ENCODE data around the gene SVBP.
"Not testable (repeated sequence)": the region's sequence is repeated elsewhere in the genome, so short reads cannot be mapped to it uniquely, and the experiment has no call there.

The SVBP gene

GRCh38 chr1:42824481-42825035 is 7.4 kb upstream of the SVBP start:
- Histone ChIP-seq H3K27me3 (ENCODE audit: control insufficient read depth in 1 of 2, insufficient read depth in 2 of 2, low read length in 2 of 2) (no peaks in the 10 kb centered on the region), H3K4me3 (ENCODE audit: low read length in 2 of 2) (no peak overlapping the region), H3K9ac (ENCODE audit: low read length in 2 of 2) (no peak overlapping the region), H3K27ac (ENCODE audit: low read length) (no peak overlapping the region), H3K9me3 (ENCODE audit: control insufficient read depth in 2 of 2, low read length in 2 of 2) (no peaks in the 10 kb centered on the region), H3K36me3 (ENCODE audit: control insufficient read depth in 2 of 2, insufficient read depth in 2 of 2, low read length in 2 of 2) (peaks cover 3 to 4% of the 10 kb centered on the region in 2 donors), H3K4me1 (ENCODE audit: control insufficient read depth, insufficient read depth, low read length) (no peaks in the 10 kb centered on the region)

- H3K4me1 ChIP-seq (ENCODE audit: control insufficient read depth, insufficient read depth, low read length) = peaks cover under 1% of the 10 kb centered on the region
- H3K36me3 ChIP-seq (ENCODE audit: control insufficient read depth in 2 of 2, insufficient read depth in 2 of 2, low read length in 2 of 2) = peaks cover 0 to 3% of the 10 kb centered on the region in 2 donors
- no peak overlapping the region for H3K9ac ChIP-seq (ENCODE audit: low read length in 2 of 2)
- no peak overlapping the region for H3K4me3 ChIP-seq (ENCODE audit: low read length in 2 of 2)
- H3K27me3 ChIP-seq (ENCODE audit: control insufficient read depth in 1 of 2, insufficient read depth in 2 of 2, low read length in 2 of 2) = no peaks in the 10 kb centered on the region
- H3K27ac ChIP-seq (ENCODE audit: low read length) = no peak overlapping the region
- H3K9me3 ChIP-seq (ENCODE audit: control insufficient read depth in 2 of 2, low read length in 2 of 2) = no peaks in the 10 kb centered on the region
Measured at GRCh38 chr1:42822800-42823392, 5.7 kb upstream of the SVBP start.

GRCh38 chr1:42821690-42822089 is 4.5 kb upstream of the SVBP start:
- no peak overlapping the region for H3K27ac ChIP-seq (ENCODE audit: low read length)
- H3K9ac ChIP-seq (ENCODE audit: low read length in 2 of 2) = no peak overlapping the region
- no peaks in the 10 kb centered on the region for H3K27me3 ChIP-seq (ENCODE audit: control insufficient read depth in 1 of 2, insufficient read depth in 2 of 2, low read length in 2 of 2)
- peaks cover 0 to 3% of the 10 kb centered on the region in 2 donors for H3K36me3 ChIP-seq (ENCODE audit: control insufficient read depth in 2 of 2, insufficient read depth in 2 of 2, low read length in 2 of 2)
- peaks cover 3% of the 10 kb centered on the region for H3K4me1 ChIP-seq (ENCODE audit: control insufficient read depth, insufficient read depth, low read length)
- no peaks in the 10 kb centered on the region for H3K9me3 ChIP-seq (ENCODE audit: control insufficient read depth in 2 of 2, low read length in 2 of 2)
- no peak overlapping the region for H3K4me3 ChIP-seq (ENCODE audit: low read length in 2 of 2)

- H3K27ac ChIP-seq (ENCODE audit: low read length) = no peak overlapping the region
- H3K36me3 ChIP-seq (ENCODE audit: control insufficient read depth in 2 of 2, insufficient read depth in 2 of 2, low read length in 2 of 2) = peaks cover 0 to 3% of the 10 kb centered on the region in 2 donors
- no peak overlapping the region for H3K4me3 ChIP-seq (ENCODE audit: low read length in 2 of 2)
- H3K9me3 ChIP-seq (ENCODE audit: control insufficient read depth in 2 of 2, low read length in 2 of 2) = no peaks in the 10 kb centered on the region
- peaks cover 8% of the 10 kb centered on the region for H3K4me1 ChIP-seq (ENCODE audit: control insufficient read depth, insufficient read depth, low read length)
- no peaks in the 10 kb centered on the region for H3K27me3 ChIP-seq (ENCODE audit: control insufficient read depth in 1 of 2, insufficient read depth in 2 of 2, low read length in 2 of 2)
- H3K9ac ChIP-seq (ENCODE audit: low read length in 2 of 2) = no peak overlapping the region
Measured at GRCh38 chr1:42820813-42821212, 3.6 kb upstream of the SVBP start.

GRCh38 chr1:42817976-42818375 is 779 bp upstream of the SVBP start:
- Histone ChIP-seq H3K4me3 (ENCODE audit: low read length in 2 of 2) (peak overlapping the region; percentile 68 to 83), H3K27me3 (ENCODE audit: control insufficient read depth in 1 of 2, insufficient read depth in 2 of 2, low read length in 2 of 2) (no peaks in the 10 kb centered on the region), H3K9ac (ENCODE audit: low read length in 2 of 2) (peak overlapping the region in 1 of 2 donors; percentile 68), H3K27ac (ENCODE audit: low read length) (no peak overlapping the region), H3K36me3 (ENCODE audit: control insufficient read depth in 2 of 2, insufficient read depth in 2 of 2, low read length in 2 of 2) (peaks cover 5% of the 10 kb centered on the region in 2 donors), H3K9me3 (ENCODE audit: control insufficient read depth in 2 of 2, low read length in 2 of 2) (no peaks in the 10 kb centered on the region), H3K4me1 (ENCODE audit: control insufficient read depth, insufficient read depth, low read length) (peaks cover 9% of the 10 kb centered on the region)

- Histone ChIP-seq H3K4me3 (ENCODE audit: low read length in 2 of 2) (peak overlapping the region; percentile 68 to 83), H3K9ac (ENCODE audit: low read length in 2 of 2) (peak overlapping the region; percentile 3 to 68), H3K4me1 (ENCODE audit: control insufficient read depth, insufficient read depth, low read length) (peaks cover 9% of the 10 kb centered on the region), H3K27me3 (ENCODE audit: control insufficient read depth in 1 of 2, insufficient read depth in 2 of 2, low read length in 2 of 2) (no peaks in the 10 kb centered on the region), H3K27ac (ENCODE audit: low read length) (peak overlapping the region; percentile 90), H3K9me3 (ENCODE audit: control insufficient read depth in 2 of 2, low read length in 2 of 2) (no peaks in the 10 kb centered on the region), H3K36me3 (ENCODE audit: control insufficient read depth in 2 of 2, insufficient read depth in 2 of 2, low read length in 2 of 2) (peaks cover 5% of the 10 kb centered on the region in 2 donors)
Measured at GRCh38 chr1:42817440-42817767, 207 bp upstream of the SVBP start.

- Histone ChIP-seq H3K27ac (ENCODE audit: low read length) (peak overlapping the region; percentile 79), H3K9me3 (ENCODE audit: control insufficient read depth in 2 of 2, low read length in 2 of 2) (no peaks in the 10 kb centered on the region), H3K36me3 (ENCODE audit: control insufficient read depth in 2 of 2, insufficient read depth in 2 of 2, low read length in 2 of 2) (peaks cover 5 to 9% of the 10 kb centered on the region in 2 donors), H3K4me3 (ENCODE audit: low read length in 2 of 2) (peak overlapping the region; percentile 91 to 96), H3K9ac (ENCODE audit: low read length in 2 of 2) (peak overlapping the region; percentile 80 to 89), H3K27me3 (ENCODE audit: control insufficient read depth in 1 of 2, insufficient read depth in 2 of 2, low read length in 2 of 2) (no peaks in the 10 kb centered on the region), H3K4me1 (ENCODE audit: control insufficient read depth, insufficient read depth, low read length) (peaks cover 9% of the 10 kb centered on the region)
Measured at GRCh38 chr1:42815941-42816584, 1.1 kb downstream of the SVBP start.

- H3K36me3 ChIP-seq (ENCODE audit: control insufficient read depth in 2 of 2, insufficient read depth in 2 of 2, low read length in 2 of 2); H3K27me3 ChIP-seq (ENCODE audit: control insufficient read depth in 1 of 2, insufficient read depth in 2 of 2, low read length in 2 of 2); H3K4me3 ChIP-seq (ENCODE audit: low read length in 2 of 2); H3K9me3 ChIP-seq (ENCODE audit: control insufficient read depth in 2 of 2, low read length in 2 of 2); H3K9ac ChIP-seq (ENCODE audit: low read length in 2 of 2); H3K27ac ChIP-seq (ENCODE audit: low read length); H3K4me1 ChIP-seq (ENCODE audit: control insufficient read depth, insufficient read depth, low read length): not testable (repeated sequence)
Measured at GRCh38 chr1:42814815-42815214, 2.4 kb downstream of the SVBP start.

- H3K27ac ChIP-seq (ENCODE audit: low read length) = no peak overlapping the region
- H3K4me3 ChIP-seq (ENCODE audit: low read length in 2 of 2) = no peak overlapping the region
- H3K36me3 ChIP-seq (ENCODE audit: control insufficient read depth in 2 of 2, insufficient read depth in 2 of 2, low read length in 2 of 2) = peaks cover 3 to 9% of the 10 kb centered on the region in 2 donors
- H3K9me3 ChIP-seq (ENCODE audit: control insufficient read depth in 2 of 2, low read length in 2 of 2) = no peaks in the 10 kb centered on the region
- H3K4me1 ChIP-seq (ENCODE audit: control insufficient read depth, insufficient read depth, low read length) = peaks cover 2% of the 10 kb centered on the region
- no peaks in the 10 kb centered on the region for H3K27me3 ChIP-seq (ENCODE audit: control insufficient read depth in 1 of 2, insufficient read depth in 2 of 2, low read length in 2 of 2)
- no peak overlapping the region for H3K9ac ChIP-seq (ENCODE audit: low read length in 2 of 2)
Measured at GRCh38 chr1:42807056-42807668, 10.0 kb downstream of the SVBP start.

- Histone ChIP-seq H3K36me3 (ENCODE audit: control insufficient read depth in 2 of 2, insufficient read depth in 2 of 2, low read length in 2 of 2) (peaks cover 3 to 9% of the 10 kb centered on the region in 2 donors), H3K4me3 (ENCODE audit: low read length in 2 of 2) (no peak overlapping the region), H3K9me3 (ENCODE audit: control insufficient read depth in 2 of 2, low read length in 2 of 2) (no peaks in the 10 kb centered on the region), H3K4me1 (ENCODE audit: control insufficient read depth, insufficient read depth, low read length) (peaks cover 2% of the 10 kb centered on the region), H3K9ac (ENCODE audit: low read length in 2 of 2) (no peak overlapping the region), H3K27ac (ENCODE audit: low read length) (no peak overlapping the region), H3K27me3 (ENCODE audit: control insufficient read depth in 1 of 2, insufficient read depth in 2 of 2, low read length in 2 of 2) (no peaks in the 10 kb centered on the region)
Measured at GRCh38 chr1:42806593-42806992, 10.6 kb downstream of the SVBP start.

GRCh38 chr1:42806171-42806570 is 11.0 kb downstream of the SVBP start:
- H3K4me3 ChIP-seq (ENCODE audit: low read length in 2 of 2) = no peak overlapping the region
- peaks cover 3 to 6% of the 10 kb centered on the region in 2 donors for H3K36me3 ChIP-seq (ENCODE audit: control insufficient read depth in 2 of 2, insufficient read depth in 2 of 2, low read length in 2 of 2)
- no peaks in the 10 kb centered on the region for H3K27me3 ChIP-seq (ENCODE audit: control insufficient read depth in 1 of 2, insufficient read depth in 2 of 2, low read length in 2 of 2)
- H3K27ac ChIP-seq (ENCODE audit: low read length) = no peak overlapping the region
- no peaks in the 10 kb centered on the region for H3K9me3 ChIP-seq (ENCODE audit: control insufficient read depth in 2 of 2, low read length in 2 of 2)
- no peak overlapping the region for H3K9ac ChIP-seq (ENCODE audit: low read length in 2 of 2)
- H3K4me1 ChIP-seq (ENCODE audit: control insufficient read depth, insufficient read depth, low read length) = peaks cover 2% of the 10 kb centered on the region
